Small intestine (tissue), 7 donors: ENCODE results near the gene KIAA1217. TPM values are rescaled to one million over a fixed set of nuclear protein-coding genes. Genes with fewer than 3 reads are reported as not detected.
A peak's percentile ranks its signal among the peaks of the same experiment; 100 is the strongest.

Experiments
- DNase-seq, 2 donors: peaks; one replicate each; pipeline versions ENCODE4 v3.0.0 to v3.0.0-alpha.2; 2013
- FAIRE-seq: peaks from 2 replicates; lab custom pipeline; 2012; peaks lifted over from hg19 to GRCh38; lab: Jason Lieb, UNC
- H3K27ac ChIP-seq, 3 donors: one replicate each; pipeline ENCODE4 v1.5.1; 2013; ENCODE audit warnings: low read length in 2 of 3, mild to moderate bottlenecking in 2 of 3, control low read depth in 1 of 3, inconsistent platforms in 1 of 3, low read depth in 1 of 3, moderate library complexity in 1 of 3
- H3K27me3 ChIP-seq, 3 donors: one replicate each; pipeline ENCODE4 v1.6.1; 2013; ENCODE audit warnings: low read length in 3 of 3, inconsistent platforms in 1 of 3; ENCODE audit not compliant: control insufficient read depth in 3 of 3, insufficient read depth in 3 of 3
- H3K36me3 ChIP-seq, 3 donors: one replicate each; pipeline ENCODE4 v1.6.1; 2013; ENCODE audit warnings: low read length in 3 of 3, inconsistent platforms in 1 of 3, low read depth in 1 of 3, mild to moderate bottlenecking in 1 of 3, moderate library complexity in 1 of 3; ENCODE audit not compliant: control insufficient read depth in 3 of 3, insufficient read depth in 2 of 3
- H3K4me1 ChIP-seq, 3 donors: one replicate each; pipeline ENCODE4 v1.6.1; 2013; ENCODE audit warnings: low read length in 2 of 3, inconsistent platforms in 1 of 3, low read depth in 1 of 3, mild to moderate bottlenecking in 1 of 3, moderate library complexity in 1 of 3; ENCODE audit not compliant: control insufficient read depth in 3 of 3, insufficient read depth in 2 of 3
- H3K4me3 ChIP-seq, 3 donors: one replicate each; pipeline ENCODE4 v1.5.1; 2013; ENCODE audit warnings: low read length in 3 of 3, control low read depth in 1 of 3, inconsistent platforms in 1 of 3, low read depth in 1 of 3, mild to moderate bottlenecking in 1 of 3, moderate library complexity in 1 of 3
- H3K9me3 ChIP-seq, 2 donors: one replicate each; pipeline ENCODE4 v1.6.1; 2013; ENCODE audit warnings: low read depth in 1 of 2, low read length in 1 of 2; ENCODE audit not compliant: control insufficient read depth in 2 of 2, insufficient read depth in 1 of 2
- WGBS, 3 donors: extraction: QIAGEN DNeasy Blood & Tissue Kit; methylation state at CpG; one replicate each; pipeline ENCODE4 v1.1.7; 2013; 5-methylcytosine and 5-hydroxymethylcytosine counted together
- polyA plus RNA-seq, 4 donors: library from polyadenylated mRNA; stranded (reverse) in 3 of 4; unstranded in 1 of 4; fragments of 200-250 nt in 3 of 4; fragments of 120-200 nt in 1 of 4; gene quantifications; one replicate each; pipeline versions ENCODE4 v1.2.1 to v1.2.3, GENCODE V29; 2013
- donor health status: healthy with polysubstance abuse.
- donor health status: control.
- donor health status: control.
- donor health status: Bipolar disorder and iron deficiency.
- donor health status: healthy.

Gene KIAA1217
- polyA plus RNA-seq, 4 donors = 9.0 to 55.1 (median 11.0) TPM

DNA sequence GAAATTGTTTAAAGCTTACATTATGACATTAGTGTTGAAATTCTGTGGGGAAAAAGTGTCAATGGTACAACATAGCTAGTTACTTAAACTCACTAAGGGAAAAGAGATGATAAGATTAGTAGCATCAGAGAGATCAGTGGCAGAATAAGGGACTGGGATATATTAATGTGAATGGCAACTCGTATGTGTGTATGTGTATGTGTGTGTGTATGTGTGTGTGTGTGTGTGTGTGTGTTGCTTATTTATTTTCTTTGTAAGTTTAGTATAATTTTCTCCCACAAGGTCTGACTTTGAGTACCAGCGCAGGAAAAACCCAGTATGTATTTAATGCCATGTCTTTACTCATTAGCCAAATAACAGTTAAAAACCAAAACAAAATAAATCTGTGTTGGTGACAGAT lies 258.7 kb downstream of the KIAA1217 start:
- H3K36me3 ChIP-seq = peaks cover 0 to 3% (median 0%) of the 10 kb centered on the region in 3 donors
- peaks cover 2 to 43% (median 6%) of the 10 kb centered on the region in 3 donors for H3K4me1 ChIP-seq
- peak overlapping the region in 2 of 3 donors; percentile 51 to 54 for H3K4me3 ChIP-seq
- no peaks in the 10 kb centered on the region for H3K9me3 ChIP-seq
- 26 to 61% (median 30%) methylated on average over 2 of the region's 2 CpGs for WGBS, 3 donors
- peak overlapping the region in 2 of 3 donors; percentile 67 to 97 for H3K27ac ChIP-seq
- FAIRE-seq (no peak), DNase-seq (no peak)
- H3K27me3 ChIP-seq = no peaks in the 10 kb centered on the region

GRCh38 chr10:24468281-24468751 lies 259.4 kb downstream of the KIAA1217 start:
- Histone ChIP-seq H3K4me3 (peak overlapping the region in 2 of 3 donors; percentile 51 to 54), H3K27ac (peak overlapping the region in 2 of 3 donors; percentile 39 to 97), H3K36me3 (peaks cover 0 to 9% (median 0%) of the 10 kb centered on the region in 3 donors), H3K27me3 (no peaks in the 10 kb centered on the region), H3K9me3 (no peaks in the 10 kb centered on the region), H3K4me1 (peaks cover 0 to 43% (median 6%) of the 10 kb centered on the region in 3 donors)
- WGBS, 3 donors = 19 to 55% (median 37%) methylated on average over 6 of the region's 6 CpGs
- FAIRE-seq (no peak), DNase-seq (no peak)

GRCh38 chr10:24469993-24470392 lies 261.1 kb downstream of the KIAA1217 start:
- Histone ChIP-seq H3K4me3 (no peak overlapping the region), H3K9me3 (no peaks in the 10 kb centered on the region), H3K4me1 (peaks cover 0 to 28% (median 6%) of the 10 kb centered on the region in 3 donors), H3K27ac (peak overlapping the region in 2 of 3 donors; percentile 69 to 94), H3K36me3 (peaks cover 0 to 20% (median 2%) of the 10 kb centered on the region in 3 donors), H3K27me3 (no peaks in the 10 kb centered on the region)
- WGBS, 3 donors = 19 to 57% (median 37%) methylated on average over 8 of the region's 8 CpGs
- DNase-seq (peak; percentile 93 to 96), FAIRE-seq (no peak)

GRCh38 chr10:24475598-24475997 lies 266.7 kb downstream of the KIAA1217 start:
- Histone ChIP-seq H3K4me1 (peaks cover 0 to 7% (median 5%) of the 10 kb centered on the region in 3 donors), H3K27ac (no peak overlapping the region), H3K36me3 (peaks cover 0 to 29% (median 8%) of the 10 kb centered on the region in 3 donors), H3K4me3 (no peak overlapping the region), H3K27me3 (no peaks in the 10 kb centered on the region), H3K9me3 (peaks cover 2 to 9% of the 10 kb centered on the region in 2 donors)
- DNase-seq = no peak
- 85 to 96% (median 86%) methylated on average over 3 of the region's 3 CpGs for WGBS, 3 donors
- no peak for FAIRE-seq

GRCh38 chr10:24476913-24477701 lies 268.2 kb downstream of the KIAA1217 start:
- Histone ChIP-seq H3K4me3 (no peak overlapping the region), H3K4me1 (peaks cover 0 to 4% (median 3%) of the 10 kb centered on the region in 3 donors), H3K27ac (peak overlapping the region in 1 of 3 donors; percentile 57), H3K36me3 (peaks cover 0 to 29% (median 8%) of the 10 kb centered on the region in 3 donors), H3K27me3 (no peaks in the 10 kb centered on the region), H3K9me3 (peaks cover 2 to 9% of the 10 kb centered on the region in 2 donors)
- no peak for FAIRE-seq
- peak in 1 of 2 donors; percentile 76 for DNase-seq
- WGBS, 3 donors = 82 to 85% (median 82%) methylated on average over 2 of the region's 2 CpGs

DNA sequence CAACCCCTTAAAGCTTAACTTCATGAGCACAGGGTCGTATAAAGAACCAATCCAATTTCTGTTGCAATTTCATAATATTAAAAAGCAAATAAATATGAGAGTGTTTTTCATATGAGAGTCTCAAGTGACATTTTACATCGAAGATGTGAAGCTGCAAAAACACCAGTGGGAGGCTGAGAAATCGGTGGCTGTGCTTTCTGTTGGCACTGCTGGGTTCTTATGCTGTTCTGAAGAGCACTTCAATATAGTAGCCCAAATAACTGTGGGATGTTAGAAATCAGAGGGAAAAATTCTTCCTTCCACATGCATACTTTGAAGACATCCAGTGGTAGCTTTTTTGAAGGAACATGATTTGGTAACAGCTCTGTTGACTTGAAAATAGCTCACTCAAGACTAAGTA lies 269.0 kb downstream of the KIAA1217 start:
- no peak for DNase-seq
- Histone ChIP-seq H3K36me3 (peaks cover 0 to 30% (median 8%) of the 10 kb centered on the region in 3 donors), H3K4me1 (peaks cover 1 to 4% (median 3%) of the 10 kb centered on the region in 3 donors), H3K27ac (no peak overlapping the region), H3K9me3 (peaks cover 2 to 9% of the 10 kb centered on the region in 2 donors), H3K4me3 (no peak overlapping the region), H3K27me3 (no peaks in the 10 kb centered on the region)
- 82 to 89% (median 85%) methylated on average over 3 of the region's 3 CpGs for WGBS, 3 donors
- no peak for FAIRE-seq

DNA sequence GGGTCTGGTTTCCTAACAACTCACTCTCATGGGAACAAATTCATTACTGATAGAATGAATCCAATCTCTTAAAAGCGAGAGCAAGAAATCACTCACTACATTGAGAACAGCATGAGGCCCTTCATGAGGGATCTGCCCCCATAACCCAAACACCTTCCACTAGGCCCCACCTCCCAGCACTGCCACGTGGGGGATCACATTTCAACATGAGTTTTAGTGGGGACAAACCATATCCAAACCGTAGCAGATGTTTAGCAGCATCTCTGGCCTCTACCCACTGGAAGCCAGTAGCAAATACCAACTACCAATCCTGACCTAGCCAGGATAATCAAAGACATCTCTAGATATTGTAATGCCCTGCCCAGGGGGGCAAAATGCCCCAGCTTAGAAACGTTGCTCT lies 270.9 kb downstream of the KIAA1217 start:
- DNase-seq (no peak), FAIRE-seq (no peak)
- Histone ChIP-seq H3K36me3 (peaks cover 0 to 27% (median 6%) of the 10 kb centered on the region in 3 donors), H3K9me3 (peaks cover 2 to 9% of the 10 kb centered on the region in 2 donors), H3K4me3 (no peak overlapping the region), H3K4me1 (peaks cover 3 to 11% (median 6%) of the 10 kb centered on the region in 3 donors), H3K27me3 (no peaks in the 10 kb centered on the region), H3K27ac (no peak overlapping the region)
- WGBS, 3 donors = 68 to 78% (median 77%) methylated on average over 4 of the region's 4 CpGs

- Histone ChIP-seq H3K27me3 (no peaks in the 10 kb centered on the region), H3K36me3 (peaks cover 0 to 31% (median 6%) of the 10 kb centered on the region in 3 donors), H3K9me3 (peaks cover 2 to 9% of the 10 kb centered on the region in 2 donors), H3K4me3 (no peak overlapping the region), H3K27ac (no peak overlapping the region), H3K4me1 (peaks cover 3 to 11% (median 6%) of the 10 kb centered on the region in 3 donors)
- no peak for FAIRE-seq
- WGBS, 3 donors = 63 to 70% (median 66%) methylated on average over 3 of the region's 3 CpGs
- DNase-seq = no peak
Observed at GRCh38 chr10:24480447-24480846, 271.5 kb downstream of the KIAA1217 start.
